Smooth muscle cell of the brain vasculature (primary cell): ENCODE results near the gene PER1.

Source experiments
- DNase-seq: peaks from one replicate; pipeline ENCODE4 v3.0.0-alpha.2; 2012; ENCODE audit warnings: low read depth, low spot score

PER1 gene

DNA sequence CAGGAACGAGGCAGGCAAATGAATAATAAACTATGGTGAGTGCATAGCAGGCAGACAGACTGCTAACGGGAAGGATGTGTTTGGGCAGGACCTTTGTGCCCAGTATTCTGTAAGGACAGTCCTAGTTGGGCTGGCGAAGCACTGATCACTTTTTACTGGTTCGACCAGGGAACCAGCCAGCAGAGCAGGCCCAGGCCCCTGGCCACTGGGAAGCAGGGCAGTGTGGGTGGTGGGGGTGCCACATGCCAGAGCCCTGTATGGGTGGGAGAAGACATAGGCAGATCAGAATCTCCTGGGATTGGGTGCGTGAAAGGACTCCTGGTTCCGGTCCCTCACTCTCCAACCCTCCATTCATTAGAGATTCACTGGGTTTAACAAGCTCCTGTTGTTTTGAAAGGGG, 14.5 kb upstream of the PER1 start:
- DNase-seq, result no peak

- DNase-seq, result no peak
These were observed 12.6 kb upstream of the PER1 start for GRCh38 chr17:8164815-8165131.

GRCh38 chr17:8163978-8164814, 12.0 kb upstream of the PER1 start:
- no peak for DNase-seq

- no peak for DNase-seq
These were observed 11.1 kb upstream of the PER1 start for GRCh38 chr17:8162997-8163977.

DNA sequence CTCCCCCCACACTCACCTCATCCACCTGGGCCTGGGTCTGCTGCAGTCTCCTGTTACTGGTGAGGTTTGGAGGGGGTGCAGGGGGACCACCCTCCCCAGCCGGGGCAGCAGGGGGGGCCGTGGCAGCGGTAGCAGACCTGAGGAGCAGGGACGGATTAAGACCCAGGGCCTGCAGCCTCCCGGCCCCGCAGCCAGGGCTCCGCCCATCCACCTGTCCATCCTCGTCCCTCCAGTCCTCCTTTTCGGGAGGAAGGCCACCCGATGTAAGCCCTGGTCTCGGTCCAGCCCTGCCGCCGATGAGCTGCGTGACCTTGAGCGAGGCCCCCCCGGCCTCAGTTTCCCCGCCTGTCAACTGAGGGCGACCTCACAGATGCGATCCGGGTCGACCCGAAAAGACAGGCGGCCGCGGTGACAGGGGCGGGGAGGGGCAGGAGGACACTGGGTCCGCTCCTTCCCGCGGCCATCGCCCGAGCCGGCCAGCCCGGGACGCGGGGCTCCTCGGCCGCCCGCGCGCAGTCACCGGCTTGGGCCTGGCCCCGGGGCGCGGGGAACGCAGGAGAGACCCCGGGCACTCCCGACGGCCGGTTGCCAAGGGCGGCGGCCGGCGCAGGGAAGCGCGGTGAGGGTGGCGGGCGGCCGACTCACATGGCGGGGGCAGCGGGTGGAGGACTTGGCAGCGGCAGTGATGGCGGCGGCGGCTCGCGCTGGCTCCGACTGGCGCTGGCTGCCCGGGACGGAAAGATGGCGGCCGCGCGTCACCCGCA, 10.2 kb upstream of the PER1 start, which contains the start of gene VAMP2:
VAMP2 (minus strand) TSS at position 716 of the 764 bp plus-strand sequence; CDS start at position 647, 69 bp downstream.
- DNase-seq, result no peak

DNA sequence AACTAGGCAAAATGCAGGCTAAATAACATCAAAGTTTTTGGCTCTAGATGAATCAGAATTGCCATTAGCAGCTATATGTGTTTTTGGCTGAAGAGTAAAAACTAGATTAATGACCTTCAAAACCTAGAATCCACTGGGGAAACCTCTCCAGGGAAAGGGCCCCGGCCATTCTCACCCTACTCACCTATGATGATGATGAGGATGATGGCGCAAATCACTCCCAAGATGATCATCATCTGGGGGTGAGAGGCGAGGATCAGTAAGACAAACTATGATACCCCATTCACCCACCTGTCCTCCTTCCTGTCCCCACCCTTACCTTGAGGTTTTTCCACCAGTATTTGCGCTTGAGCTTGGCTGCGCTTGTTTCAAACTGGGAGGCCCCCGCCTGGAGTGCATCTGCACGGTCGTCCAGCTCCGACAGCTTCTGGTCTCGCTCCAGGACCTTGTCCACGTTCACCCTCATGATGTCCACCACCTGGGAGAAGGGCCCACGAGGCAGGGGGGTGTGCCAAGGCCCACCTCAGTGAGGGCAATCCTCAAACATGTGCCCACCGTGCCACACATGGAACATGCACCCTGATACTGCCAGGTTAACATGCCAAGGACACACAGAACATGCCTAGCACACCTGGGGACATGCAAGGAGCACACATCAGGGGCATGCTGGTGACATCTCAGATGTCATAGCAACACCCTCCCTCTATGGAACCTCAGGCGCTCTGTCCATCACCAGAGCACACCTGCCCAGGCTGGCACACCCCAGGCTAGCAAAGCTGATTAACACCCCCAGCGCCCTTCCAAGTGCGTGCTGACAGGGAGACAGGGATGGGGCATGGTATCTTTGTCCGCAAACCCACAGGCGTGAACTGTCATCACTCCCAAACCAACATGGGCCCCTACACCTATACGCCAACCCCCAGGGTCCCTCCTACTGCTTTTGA, 9.4 kb upstream of the PER1 start:
- DNase-seq, result no peak

DNA sequence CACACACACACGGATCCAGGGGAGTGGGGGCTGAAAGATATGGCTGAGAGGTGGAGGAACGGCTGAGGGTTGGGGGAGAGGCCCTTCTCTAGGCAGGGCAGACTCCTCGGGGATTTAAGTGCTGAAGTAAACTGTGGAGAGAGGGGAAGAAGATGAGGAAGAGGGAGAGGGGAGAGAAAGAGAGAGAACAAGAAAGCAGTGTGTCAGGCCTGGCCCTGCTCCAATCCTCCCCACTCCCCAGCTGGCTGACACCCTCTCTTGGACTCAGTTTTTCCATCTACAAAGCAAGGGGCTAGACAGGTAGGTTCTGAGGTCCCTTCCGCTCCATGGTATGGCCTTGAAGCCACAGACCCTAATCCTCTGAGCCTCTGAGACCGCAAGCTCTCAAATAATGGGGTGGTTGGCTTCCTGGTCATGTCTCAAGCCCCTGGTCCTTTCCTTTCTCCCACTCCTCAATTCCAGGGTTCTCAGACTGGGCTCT, 8.6 kb upstream of the PER1 start:
- no peak for DNase-seq

- no peak for DNase-seq
These were observed 8.0 kb upstream of the PER1 start for GRCh38 chr17:8160224-8160577.

DNA sequence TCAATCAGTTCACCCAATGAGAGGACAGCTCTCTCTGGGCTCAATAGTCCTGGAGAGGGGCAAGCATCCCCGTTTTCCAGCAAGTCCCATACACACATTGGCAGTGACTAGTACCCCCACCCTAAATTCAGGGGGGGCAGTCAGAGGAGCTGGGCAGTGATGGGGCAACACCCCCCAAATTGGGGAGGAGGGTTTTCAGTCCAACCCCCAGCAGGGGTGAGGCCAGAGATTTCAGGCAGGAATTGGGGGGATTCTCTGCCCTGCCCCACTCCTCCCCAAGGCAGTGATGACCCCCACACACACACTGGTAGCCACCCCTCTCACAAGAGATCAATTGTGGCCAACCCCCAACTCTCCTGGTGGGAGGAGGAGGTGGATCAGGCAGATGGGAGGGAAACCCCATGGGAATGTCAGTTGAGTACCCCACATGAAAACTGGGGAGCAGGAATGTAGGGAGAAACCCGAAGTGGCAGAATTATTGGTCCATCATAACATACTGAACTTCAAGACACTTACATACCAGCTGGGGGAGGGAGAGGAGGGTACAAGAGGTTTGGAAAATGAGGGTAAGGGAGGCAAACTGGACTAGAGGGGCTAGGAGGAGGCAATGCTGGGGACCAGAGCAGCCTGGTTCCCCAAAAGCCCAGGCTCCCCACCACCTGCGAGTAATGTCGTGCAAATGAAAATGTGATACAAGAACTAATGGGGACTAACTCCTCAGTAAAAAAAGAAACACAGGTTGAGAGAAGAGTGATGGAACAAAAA, 7.4 kb upstream of the PER1 start:
- no peak for DNase-seq

DNA sequence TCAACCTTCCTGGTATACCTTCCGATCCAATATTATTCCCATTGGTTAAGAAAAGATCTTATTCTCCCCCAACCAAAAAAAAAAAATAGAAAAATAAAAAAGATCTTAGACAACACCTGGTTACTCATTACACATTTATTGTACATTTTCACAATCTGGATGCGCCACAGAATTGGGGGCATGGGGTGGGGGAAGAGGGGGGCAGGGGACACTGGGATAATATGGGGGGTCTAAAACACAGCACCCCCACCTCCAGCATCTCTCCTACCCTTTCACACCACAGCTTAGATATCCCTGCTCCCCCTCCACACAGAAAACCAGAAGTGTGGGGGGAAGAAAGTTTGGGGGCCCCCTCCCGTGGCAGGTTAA, 6.8 kb upstream of the PER1 start:
- DNase-seq, result no peak

- DNase-seq, result no peak
These were observed 6.2 kb upstream of the PER1 start for GRCh38 chr17:8158267-8159031.

- DNase-seq, result peak; percentile 100
These were observed 4.2 kb upstream of the PER1 start for GRCh38 chr17:8156246-8156992.

GRCh38 chr17:8155996-8156245, 3.7 kb upstream of the PER1 start:
- no peak for DNase-seq

DNA sequence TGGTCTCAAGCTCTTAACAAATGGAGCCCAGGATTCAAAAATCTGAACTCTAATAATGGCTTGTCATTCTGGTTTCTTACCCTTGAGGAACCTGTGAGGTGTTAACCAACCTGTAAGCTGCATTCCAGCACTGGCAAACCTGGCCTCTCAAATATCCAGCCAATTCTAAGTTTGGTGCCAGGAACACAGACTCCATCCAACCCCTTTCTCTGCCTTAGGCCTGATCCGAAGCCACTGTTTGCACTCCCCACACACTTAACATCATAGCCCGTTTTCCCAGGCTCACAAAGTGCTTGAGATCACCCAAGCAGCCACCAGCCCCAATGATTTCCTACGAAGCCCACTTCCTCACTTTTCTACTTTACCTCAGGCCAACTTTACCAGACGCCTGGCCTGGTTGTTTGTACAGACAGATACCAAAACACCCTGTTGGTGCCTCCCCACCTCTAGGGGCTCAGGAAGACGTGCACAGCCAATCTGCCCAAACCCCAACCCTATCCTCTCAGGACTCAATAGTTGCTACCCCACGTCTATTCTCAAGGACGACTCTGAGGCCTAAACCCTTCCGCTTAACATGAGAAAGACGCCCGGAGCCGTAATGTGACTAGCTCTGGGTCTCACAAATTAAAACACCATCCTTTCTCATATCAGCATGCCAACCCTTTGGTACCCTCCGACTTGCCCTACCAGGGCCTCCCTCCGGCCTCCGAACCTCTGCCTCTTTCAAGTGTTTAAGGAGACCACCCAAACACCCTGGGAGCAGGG, 3.2 kb upstream of the PER1 start:
- DNase-seq, result no peak

GRCh38 chr17:8154608-8155155, 2.5 kb upstream of the PER1 start:
- DNase-seq, result no peak

DNA sequence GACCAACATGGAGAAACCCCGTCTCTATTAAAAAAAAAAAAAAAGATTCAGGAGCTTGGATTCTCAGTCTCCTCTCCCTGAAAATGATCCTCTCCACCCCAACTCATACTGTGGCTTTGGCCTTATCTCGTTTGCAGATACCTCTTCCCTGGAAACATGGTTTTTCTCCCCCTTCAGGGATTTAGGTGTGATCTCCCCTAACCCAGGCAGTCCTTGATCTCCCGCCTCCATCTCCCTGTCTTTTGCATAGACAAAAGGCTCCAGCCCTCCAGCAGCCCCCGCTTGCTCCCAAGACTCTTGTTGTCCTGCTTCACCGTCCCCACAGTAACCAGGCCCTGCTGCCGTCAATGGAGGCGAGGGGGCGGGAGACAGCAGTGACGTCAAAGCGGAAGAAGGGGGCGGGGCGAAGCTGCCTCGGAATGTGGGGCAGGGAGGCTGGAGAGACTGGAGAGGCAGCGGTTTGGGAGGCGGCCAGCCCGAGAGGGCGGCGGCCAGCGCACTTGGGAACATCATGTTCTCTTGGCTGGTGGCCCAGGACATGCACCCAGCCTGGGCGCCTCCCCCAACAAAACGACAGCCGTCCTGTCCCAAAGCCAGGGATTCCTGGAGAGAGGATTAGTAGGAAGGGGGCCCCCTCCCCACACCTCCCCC, 1.9 kb upstream of the PER1 start:
- DNase-seq, result peak; percentile 99

GRCh38 chr17:8153525-8153956, 1.3 kb upstream of the PER1 start:
- DNase-seq, result no peak
